Left ventricle myocardium superior (tissue), 1 donor: ENCODE results near the gene NFAT5. TPM values are rescaled to one million over a fixed set of nuclear protein-coding genes. Genes with fewer than 3 reads are reported as not detected.
A peak's percentile ranks its signal among the peaks of the same experiment; 100 is the strongest.
"Not testable (repeated sequence)": the region's sequence is repeated elsewhere in the genome, so short reads cannot be mapped to it uniquely, and the experiment has no call there.

ENCODE experiments used
- ATAC-seq: fragments of 200-7000 bp; cut with Tn5 transposase; one replicate; pipeline ENCODE4 v1.9.1; 2020; ENCODE audit warnings: mild to moderate bottlenecking, moderate library complexity
- DNase-seq: peaks from one replicate; pipeline ENCODE4 v3.0.0-alpha.2; 2020
- intact Hi-C: fragments of 100-400 bp; cut with micrococcal nuclease; formaldehyde crosslinking; loops from one replicate; pipeline ENCODE4 v1.11.0; 2022
- long read RNA-seq: library from polyadenylated mRNA; unstranded; transcript quantifications from one replicate; pipeline ENCODE4 v2.0.0, GENCODE V29; 2021
- total RNA-seq: library from RNA; stranded (reverse); fragmentation: NEBNext Ultra II Directional; extraction: Animal tissue kit (Norgen Biotek cat#: 25700); gene quantifications from one replicate; pipeline ENCODE4 v1.2.1, GENCODE V29; 2021
- donor health status: DM: no; HTN: yes; CAD: no; lungs with severe emphysema.

Gene NFAT5
- total RNA-seq: 14.3 TPM
- long read RNA-seq, partial matches to known transcripts: 3 of 6 reads
- long read RNA-seq, other reads (novel, unspliced or antisense): 3 of 6 reads

GRCh38 chr16:69565671-69566239, at the start of gene NFAT5:
Gene NFAT5, plus strand, starts transcription at chr16:69565966. Its CDS starts 336 bp downstream, at chr16:69566302.
- DNase-seq: peak; percentile 94
- intact Hi-C loops: loop anchor here (10.0 kb wide), 1 partner anchor 171 kb away; no protein-coding TSS in a partner anchor
- peak; percentile 91 for ATAC-seq

GRCh38 chr16:69517914-69518313, 47.9 kb upstream of the NFAT5 start:
- intact Hi-C loops, DNase-seq, ATAC-seq: not testable (repeated sequence)

GRCh38 chr16:69520413-69520799, 45.4 kb upstream of the NFAT5 start:
- DNase-seq (no peak), ATAC-seq (no peak)
- intact Hi-C loops: no loop called here

GRCh38 chr16:69520800-69521602, 44.8 kb upstream of the NFAT5 start:
- intact Hi-C loops: no loop called here
- DNase-seq: no peak
- ATAC-seq: no peak

GRCh38 chr16:69522041-69522578, 43.7 kb upstream of the NFAT5 start:
- intact Hi-C loops: no loop called here
- no peak for DNase-seq
- no peak for ATAC-seq

- no peak for ATAC-seq
- DNase-seq: no peak
- intact Hi-C loops: no loop called here
Measured at GRCh38 chr16:69522732-69523404, 42.9 kb upstream of the NFAT5 start.

- intact Hi-C loops: no loop called here
- no peak for DNase-seq
- ATAC-seq: no peak
Measured at GRCh38 chr16:69523566-69524305, 42.0 kb upstream of the NFAT5 start.

- intact Hi-C loops: no loop called here
- no peak for ATAC-seq
- DNase-seq: no peak
Measured at GRCh38 chr16:69526831-69527655, 38.7 kb upstream of the NFAT5 start.

- DNase-seq (no peak), ATAC-seq (no peak)
- intact Hi-C loops: no loop called here
Measured at GRCh38 chr16:69531988-69532387, 33.8 kb upstream of the NFAT5 start.

- ATAC-seq (no peak), DNase-seq (no peak)
- intact Hi-C loops: no loop called here
Measured at GRCh38 chr16:69532641-69533455, 32.9 kb upstream of the NFAT5 start.

GRCh38 chr16:69534720-69535119, 31.0 kb upstream of the NFAT5 start:
- DNase-seq (no peak), ATAC-seq (no peak)
- intact Hi-C loops: no loop called here

GRCh38 chr16:69535123-69536050, 30.4 kb upstream of the NFAT5 start:
- DNase-seq: no peak
- ATAC-seq: no peak
- intact Hi-C loops: no loop called here

- ATAC-seq (no peak), DNase-seq (no peak)
- intact Hi-C loops: no loop called here
Measured at GRCh38 chr16:69537706-69538080, 28.1 kb upstream of the NFAT5 start.

- ATAC-seq (no peak), DNase-seq (no peak)
- intact Hi-C loops: no loop called here
Measured at GRCh38 chr16:69538808-69539207, 27.0 kb upstream of the NFAT5 start.

GRCh38 chr16:69542974-69543373, 22.8 kb upstream of the NFAT5 start:
- ATAC-seq: no peak

GRCh38 chr16:69544088-69544487, 21.7 kb upstream of the NFAT5 start:
- intact Hi-C loops: no loop called here
- ATAC-seq (no peak), DNase-seq (no peak)

More at GRCh38 chr16:69542974-69543373, 22.8 kb upstream of the NFAT5 start:
- no peak for DNase-seq
- intact Hi-C loops: no loop called here
